Activated CD4-positive, alpha-beta T cell treated with anti-CD3 and anti-CD28 coated beads, Interleukin-10, Interleukin-2, amounts not matched to agents 100 ng/mL and 50 ng/mL, durations not matched to agents 16 hours and 8 hours (primary cell): ENCODE measurements around the gene RASD1.
"Not testable (repeated sequence)": the region's sequence is repeated elsewhere in the genome, so short reads cannot be mapped to it uniquely, and the experiment has no call there.

Experiments
- DNase-seq: peaks from one replicate; pipeline ENCODE4 v3.0.0-alpha.2; 2020

The RASD1 gene

GRCh38 chr17:17495536-17496188, 533 bp downstream of the RASD1 start:
- DNase-seq: peak; percentile 34

GRCh38 chr17:17494870-17495535, 1.2 kb downstream of the RASD1 start:
- DNase-seq: no peak

GRCh38 chr17:17494499-17494869, 1.7 kb downstream of the RASD1 start:
- no peak for DNase-seq

- DNase-seq: no peak
Observed at GRCh38 chr17:17493986-17494466, 2.2 kb downstream of the RASD1 start.

GRCh38 chr17:17493249-17493985, 2.8 kb downstream of the RASD1 start:
- no peak for DNase-seq

- no peak for DNase-seq
Observed at GRCh38 chr17:17492571-17492970, 3.6 kb downstream of the RASD1 start.

GRCh38 chr17:17492085-17492484, 4.1 kb downstream of the RASD1 start:
- DNase-seq: no peak

GRCh38 chr17:17491546-17491988, 4.6 kb downstream of the RASD1 start:
- DNase-seq: no peak

- no peak for DNase-seq
Observed at GRCh38 chr17:17491031-17491471, 5.1 kb downstream of the RASD1 start.

GRCh38 chr17:17487998-17488397, 8.2 kb downstream of the RASD1 start:
- no peak for DNase-seq

GRCh38 chr17:17486416-17486815, 9.8 kb downstream of the RASD1 start:
- not testable (repeated sequence) for DNase-seq

- no peak for DNase-seq
Observed at GRCh38 chr17:17485420-17485819, 10.8 kb downstream of the RASD1 start.

GRCh38 chr17:17484451-17484899, 11.7 kb downstream of the RASD1 start:
- DNase-seq: peak; percentile 84

- DNase-seq: no peak
Observed at GRCh38 chr17:17481860-17482259, 14.3 kb downstream of the RASD1 start.

- DNase-seq: no peak
Observed at GRCh38 chr17:17480593-17481148, 15.5 kb downstream of the RASD1 start.

- no peak for DNase-seq
Observed at GRCh38 chr17:17479209-17479608, 17.0 kb downstream of the RASD1 start.

GRCh38 chr17:17476865-17477467, 19.2 kb downstream of the RASD1 start, which contains the start of gene MED9:
Gene MED9, plus strand, starts transcription at chr17:17477000. Its CDS starts 42 bp downstream, at chr17:17477042.
- DNase-seq: peak; percentile 95

GRCh38 chr17:17474341-17474740, 21.9 kb downstream of the RASD1 start:
- no peak for DNase-seq

GRCh38 chr17:17472333-17472920, 23.8 kb downstream of the RASD1 start:
- DNase-seq: no peak

GRCh38 chr17:17469996-17470395, 26.2 kb downstream of the RASD1 start:
- no peak for DNase-seq

GRCh38 chr17:17469358-17469757, 26.8 kb downstream of the RASD1 start:
- no peak for DNase-seq
